Fibroblast of lung (primary cell): ENCODE measurements around the gene TKT.

Source experiments
- EZH2 ChIP-seq: IDR thresholded peaks from 2 replicates; pipeline ENCODE4 v1.5.1; 2012; ENCODE audit warnings: low read length, control low read depth, mild to moderate bottlenecking; ENCODE audit errors: missing control alignments
- TF ChIP-seq, protein P1 (sequence below), 2 donors: IDR thresholded peaks in 1 of 2; conservative IDR thresholded peaks in 1 of 2; 1 replicate in 1 of 2; 2 replicates in 1 of 2; pipeline ENCODE4 v1.5.1; 2011 to 2012; ENCODE audit warnings: low read length in 2 of 2, control low read depth in 1 of 2, inconsistent platforms in 1 of 2, low read depth in 1 of 2, mild to moderate bottlenecking in 1 of 2

GRCh38 chr3:53300826-53301225 is 45.0 kb upstream of the TKT start:
- TF ChIP-seq EZH2 = no peak
- TF ChIP-seq, protein P1, sequence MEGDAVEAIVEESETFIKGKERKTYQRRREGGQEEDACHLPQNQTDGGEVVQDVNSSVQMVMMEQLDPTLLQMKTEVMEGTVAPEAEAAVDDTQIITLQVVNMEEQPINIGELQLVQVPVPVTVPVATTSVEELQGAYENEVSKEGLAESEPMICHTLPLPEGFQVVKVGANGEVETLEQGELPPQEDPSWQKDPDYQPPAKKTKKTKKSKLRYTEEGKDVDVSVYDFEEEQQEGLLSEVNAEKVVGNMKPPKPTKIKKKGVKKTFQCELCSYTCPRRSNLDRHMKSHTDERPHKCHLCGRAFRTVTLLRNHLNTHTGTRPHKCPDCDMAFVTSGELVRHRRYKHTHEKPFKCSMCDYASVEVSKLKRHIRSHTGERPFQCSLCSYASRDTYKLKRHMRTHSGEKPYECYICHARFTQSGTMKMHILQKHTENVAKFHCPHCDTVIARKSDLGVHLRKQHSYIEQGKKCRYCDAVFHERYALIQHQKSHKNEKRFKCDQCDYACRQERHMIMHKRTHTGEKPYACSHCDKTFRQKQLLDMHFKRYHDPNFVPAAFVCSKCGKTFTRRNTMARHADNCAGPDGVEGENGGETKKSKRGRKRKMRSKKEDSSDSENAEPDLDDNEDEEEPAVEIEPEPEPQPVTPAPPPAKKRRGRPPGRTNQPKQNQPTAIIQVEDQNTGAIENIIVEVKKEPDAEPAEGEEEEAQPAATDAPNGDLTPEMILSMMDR (conservative IDR thresholded peaks at IDR 0.05 in 1 of 2, IDR thresholded peaks at IDR 0.05 in 1 of 2; ENCODE audit: low read depth in 1 of 2, low read length in 2 of 2) = no peak
